ENCODE results near the gene GART. TPM values are rescaled to one million over a fixed set of nuclear protein-coding genes. Genes with fewer than 3 reads are reported as not detected.

Gene GART
- polyA plus RNA-seq, 3 donors, result 7.4 to 28.6 (median 26.1) TPM

GRCh38 chr21:33559813-33560212, 17.9 kb upstream of the GART start:
- Histone ChIP-seq H4K20me1 (ENCODE audit: insufficient read depth, low read length) (peaks cover 99% of the 10 kb centered on the region), H3K79me2 (ENCODE audit: insufficient read depth, low read length) (peaks cover 91% of the 10 kb centered on the region), H3K9me3 (replicated peaks in 1 of 2; ENCODE audit: control insufficient read depth in 1 of 2, insufficient read depth in 1 of 2, low read length in 2 of 2) (no peaks in the 10 kb centered on the region), H3K36me3 (replicated peaks in 1 of 2; ENCODE audit: control insufficient read depth in 1 of 2, insufficient read depth in 2 of 2, low read length in 2 of 2) (peaks cover 85 to 99% of the 10 kb centered on the region in 2 donors), H3K4me3 (replicated peaks in 1 of 3; ENCODE audit: low read depth in 2 of 3, low read length in 3 of 3) (no peak overlapping the region), H2AFZ (ENCODE audit: insufficient read depth, low read depth, low read length, poor library complexity, severe bottlenecking) (no peak overlapping the region), H3K4me2 (replicated peaks; ENCODE audit: extremely low read depth, low read length, poor library complexity, severe bottlenecking) (no peak overlapping the region), H3K4me1 (ENCODE audit: control insufficient read depth in 1 of 2, insufficient read depth in 2 of 2, low read length in 2 of 2) (no peaks in the 10 kb centered on the region), H3K9ac (ENCODE audit: insufficient read depth, low read length, poor library complexity, severe bottlenecking) (no peak overlapping the region), H3K27me3 (ENCODE audit: control insufficient read depth in 2 of 2, insufficient read depth in 2 of 2, low read length in 2 of 2) (no peaks in the 10 kb centered on the region), H3K27ac (ENCODE audit: low read depth in 1 of 2, low read length in 2 of 2) (no peak overlapping the region)
- Mint-ChIP-seq H3K9me3 (peaks cover 0 to 2% (median 0%) of the 10 kb centered on the region in 7 donors), H3K4me3 (no peak overlapping the region), H3K4me1 (peaks cover 5% of the 10 kb centered on the region), H3K27ac (no peak overlapping the region), H3K27me3 (ENCODE audit: low read depth in 3 of 3) (no peaks in the 10 kb centered on the region), H3K36me3 (peaks cover 69 to 92% of the 10 kb centered on the region in 2 donors)
- DNase-seq, result no peak
- intact Hi-C loops (cut with micrococcal nuclease), result no loop called here
- TF ChIP-seq, protein P1, sequence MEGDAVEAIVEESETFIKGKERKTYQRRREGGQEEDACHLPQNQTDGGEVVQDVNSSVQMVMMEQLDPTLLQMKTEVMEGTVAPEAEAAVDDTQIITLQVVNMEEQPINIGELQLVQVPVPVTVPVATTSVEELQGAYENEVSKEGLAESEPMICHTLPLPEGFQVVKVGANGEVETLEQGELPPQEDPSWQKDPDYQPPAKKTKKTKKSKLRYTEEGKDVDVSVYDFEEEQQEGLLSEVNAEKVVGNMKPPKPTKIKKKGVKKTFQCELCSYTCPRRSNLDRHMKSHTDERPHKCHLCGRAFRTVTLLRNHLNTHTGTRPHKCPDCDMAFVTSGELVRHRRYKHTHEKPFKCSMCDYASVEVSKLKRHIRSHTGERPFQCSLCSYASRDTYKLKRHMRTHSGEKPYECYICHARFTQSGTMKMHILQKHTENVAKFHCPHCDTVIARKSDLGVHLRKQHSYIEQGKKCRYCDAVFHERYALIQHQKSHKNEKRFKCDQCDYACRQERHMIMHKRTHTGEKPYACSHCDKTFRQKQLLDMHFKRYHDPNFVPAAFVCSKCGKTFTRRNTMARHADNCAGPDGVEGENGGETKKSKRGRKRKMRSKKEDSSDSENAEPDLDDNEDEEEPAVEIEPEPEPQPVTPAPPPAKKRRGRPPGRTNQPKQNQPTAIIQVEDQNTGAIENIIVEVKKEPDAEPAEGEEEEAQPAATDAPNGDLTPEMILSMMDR (IDR thresholded peaks at IDR 0.05), result no peak
- WGBS (ENCODE audit: insufficient coverage), result 100% methylated on average over 1 of the region's 10 CpGs

- H3K27ac Mint-ChIP-seq, result peak overlapping the region in 2 of 7 donors; percentile 1 to 52
- intact Hi-C loops (cut with micrococcal nuclease), result no loop called here
- DNase-seq, result no peak
- Histone ChIP-seq H3K27me3 (ENCODE audit: control insufficient read depth in 2 of 2, insufficient read depth in 2 of 2, low read length in 2 of 2) (no peaks in the 10 kb centered on the region), H3K9ac (ENCODE audit: insufficient read depth, low read length, poor library complexity, severe bottlenecking) (no peak overlapping the region), H3K4me2 (replicated peaks; ENCODE audit: extremely low read depth, low read length, poor library complexity, severe bottlenecking) (no peak overlapping the region), H4K20me1 (ENCODE audit: insufficient read depth, low read length) (peaks cover 99% of the 10 kb centered on the region), H3K27ac (ENCODE audit: low read depth in 1 of 2, low read length in 2 of 2) (no peak overlapping the region), H2AFZ (ENCODE audit: insufficient read depth, low read depth, low read length, poor library complexity, severe bottlenecking) (no peak overlapping the region), H3K79me2 (ENCODE audit: insufficient read depth, low read length) (peaks cover 94% of the 10 kb centered on the region), H3K4me1 (ENCODE audit: control insufficient read depth in 1 of 2, insufficient read depth in 2 of 2, low read length in 2 of 2) (no peaks in the 10 kb centered on the region), H3K36me3 (replicated peaks in 1 of 2; ENCODE audit: control insufficient read depth in 1 of 2, insufficient read depth in 2 of 2, low read length in 2 of 2) (peaks cover 90 to 99% of the 10 kb centered on the region in 2 donors), H3K9me3 (replicated peaks in 1 of 2; ENCODE audit: control insufficient read depth in 1 of 2, insufficient read depth in 1 of 2, low read length in 2 of 2) (no peaks in the 10 kb centered on the region), H3K4me3 (replicated peaks in 1 of 3; ENCODE audit: low read depth in 2 of 3, low read length in 3 of 3) (no peak overlapping the region)
- H3K9me3 Mint-ChIP-seq, result peaks cover 0 to 2% (median 0%) of the 10 kb centered on the region in 7 donors
- peaks cover 7% of the 10 kb centered on the region for H3K4me1 Mint-ChIP-seq
- peaks cover 78 to 94% of the 10 kb centered on the region in 2 donors for H3K36me3 Mint-ChIP-seq
- H3K27me3 Mint-ChIP-seq (ENCODE audit: low read depth in 3 of 3), result no peaks in the 10 kb centered on the region
- TF ChIP-seq, protein P1 (IDR thresholded peaks at IDR 0.05), result no peak
- no CpG with 5 or more reads among the region's 4 CpGs for WGBS (ENCODE audit: insufficient coverage)
- H3K4me3 Mint-ChIP-seq, result no peak overlapping the region
Observed at GRCh38 chr21:33558777-33559421, 17.0 kb upstream of the GART start.
